Tibial nerve (tissue), 4 donors: ENCODE results near the gene AFAP1.

Experiments used
- EP300 ChIP-seq, 2 donors: sonication (generic); formaldehyde crosslinking; IDR thresholded peaks; one replicate each; pipeline ENCODE4 v1.6.1; 2017; ENCODE audit warnings: antibody characterized with exemption in 2 of 2, mild to moderate bottlenecking in 1 of 2
- POLR2A ChIP-seq, 2 donors: fragments of 450-650 bp; IDR thresholded peaks; one replicate each; pipeline ENCODE4 v1.6.1; 2017; ENCODE audit warnings: antibody characterized with exemption in 2 of 2, mild to moderate bottlenecking in 2 of 2, moderate library complexity in 2 of 2
- TF ChIP-seq, protein P1 (sequence below), 5 experiments: fragments of 200-600 bp in 3 of 5; fragments of 450-650 bp in 2 of 5; sonication (generic) in 3 of 5; IDR thresholded peaks; one replicate each; pipeline ENCODE4 v1.5.1; 2016 to 2019; ENCODE audit warnings: antibody characterized with exemption in 5 of 5, mild to moderate bottlenecking in 3 of 5, moderate library complexity in 2 of 5

DNA sequence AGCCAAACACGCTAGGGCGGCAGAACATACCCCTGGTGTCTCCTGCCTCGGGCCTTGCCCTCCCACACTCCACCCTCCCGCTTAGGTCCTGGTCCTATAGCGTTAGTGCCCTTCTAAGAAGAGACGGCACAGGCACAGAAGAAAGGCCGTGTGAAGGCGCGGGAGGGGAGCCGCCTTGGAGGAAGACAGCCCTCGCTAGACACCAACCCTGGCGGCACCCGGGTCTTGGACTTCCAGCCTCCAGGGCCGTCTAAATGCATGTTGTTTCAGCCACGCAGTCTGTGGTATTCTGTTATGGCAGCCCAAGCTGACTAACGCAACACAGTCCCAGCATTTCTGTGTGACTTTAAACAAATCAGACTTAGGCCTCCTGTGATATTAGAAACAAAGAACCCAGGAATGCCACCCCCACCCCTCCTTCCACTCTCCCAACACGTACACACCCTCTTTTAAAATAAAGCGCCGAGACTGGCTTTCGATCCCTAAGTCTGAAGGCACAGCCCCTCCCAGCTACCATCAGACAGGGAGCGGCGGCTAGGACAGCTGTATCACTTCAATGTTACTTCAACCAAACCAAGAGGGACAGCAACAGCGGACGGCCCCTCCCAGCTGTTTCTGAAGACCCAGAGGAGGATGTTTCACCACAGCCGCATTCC lies 128.0 kb downstream of the AFAP1 start:
- TF ChIP-seq POLR2A (IDR thresholded peaks at IDR 0.05) (no peak), EP300 (IDR thresholded peaks at IDR 0.05) (no peak)
- TF ChIP-seq, protein P1, sequence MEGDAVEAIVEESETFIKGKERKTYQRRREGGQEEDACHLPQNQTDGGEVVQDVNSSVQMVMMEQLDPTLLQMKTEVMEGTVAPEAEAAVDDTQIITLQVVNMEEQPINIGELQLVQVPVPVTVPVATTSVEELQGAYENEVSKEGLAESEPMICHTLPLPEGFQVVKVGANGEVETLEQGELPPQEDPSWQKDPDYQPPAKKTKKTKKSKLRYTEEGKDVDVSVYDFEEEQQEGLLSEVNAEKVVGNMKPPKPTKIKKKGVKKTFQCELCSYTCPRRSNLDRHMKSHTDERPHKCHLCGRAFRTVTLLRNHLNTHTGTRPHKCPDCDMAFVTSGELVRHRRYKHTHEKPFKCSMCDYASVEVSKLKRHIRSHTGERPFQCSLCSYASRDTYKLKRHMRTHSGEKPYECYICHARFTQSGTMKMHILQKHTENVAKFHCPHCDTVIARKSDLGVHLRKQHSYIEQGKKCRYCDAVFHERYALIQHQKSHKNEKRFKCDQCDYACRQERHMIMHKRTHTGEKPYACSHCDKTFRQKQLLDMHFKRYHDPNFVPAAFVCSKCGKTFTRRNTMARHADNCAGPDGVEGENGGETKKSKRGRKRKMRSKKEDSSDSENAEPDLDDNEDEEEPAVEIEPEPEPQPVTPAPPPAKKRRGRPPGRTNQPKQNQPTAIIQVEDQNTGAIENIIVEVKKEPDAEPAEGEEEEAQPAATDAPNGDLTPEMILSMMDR (IDR thresholded peaks at IDR 0.05): no peak
